ENCODE data around the gene PA2G4.
"Not testable (repeated sequence)": the region's sequence is repeated elsewhere in the genome, so short reads cannot be mapped to it uniquely, and the experiment has no call there.

Gene PA2G4

GRCh38 chr12:56101045-56101444 is 3.3 kb upstream of the PA2G4 start:
- no peak for DNase-seq

- no peak for DNase-seq
Observed at GRCh38 chr12:56102683-56103065, 1.7 kb upstream of the PA2G4 start.

- no peak for DNase-seq
Observed at GRCh38 chr12:56103066-56103711, 1.2 kb upstream of the PA2G4 start.

- no peak for DNase-seq
Observed at GRCh38 chr12:56103823-56104108, 593 bp upstream of the PA2G4 start.

GRCh38 chr12:56104815-56105608 is 653 bp downstream of the PA2G4 start:
- no peak for DNase-seq

GRCh38 chr12:56105609-56105902 is 1.2 kb downstream of the PA2G4 start:
- DNase-seq = no peak

- no peak for DNase-seq
Observed at GRCh38 chr12:56107242-56107641, 2.9 kb downstream of the PA2G4 start.

- DNase-seq = no peak
Observed at GRCh38 chr12:56110571-56110970, 6.2 kb downstream of the PA2G4 start.

- no peak for DNase-seq
Observed at GRCh38 chr12:56114084-56114483, 9.7 kb downstream of the PA2G4 start.

GRCh38 chr12:56115329-56115728 is 11.0 kb downstream of the PA2G4 start:
- no peak for DNase-seq

- DNase-seq = peak; percentile 78
Observed at GRCh38 chr12:56116267-56117081, 12.1 kb downstream of the PA2G4 start, which contains the start of gene RPL41. Gene RPL41 (plus strand): TSS chr12:56116633.

GRCh38 chr12:56117082-56117706 is 12.8 kb downstream of the PA2G4 start:
- DNase-seq = not testable (repeated sequence)

GRCh38 chr12:56117778-56118687 is 13.7 kb downstream of the PA2G4 start, which contains the start of gene ZC3H10:
Gene ZC3H10 (plus strand): TSS chr12:56118266. CDS start chr12:56120563, 2,297 bp downstream.
- DNase-seq = peak; percentile 95

GRCh38 chr12:56118688-56119357 is 14.5 kb downstream of the PA2G4 start:
- DNase-seq = no peak

- DNase-seq = peak; percentile 43
Observed at GRCh38 chr12:56119361-56119796, 15.0 kb downstream of the PA2G4 start.

GRCh38 chr12:56120158-56120846 is 15.9 kb downstream of the PA2G4 start:
- no peak for DNase-seq

- no peak for DNase-seq
Observed at GRCh38 chr12:56121204-56121870, 17.0 kb downstream of the PA2G4 start.

- DNase-seq = no peak
Observed at GRCh38 chr12:56122637-56123036, 18.3 kb downstream of the PA2G4 start.

- DNase-seq = no peak
Observed at GRCh38 chr12:56124133-56124532, 19.8 kb downstream of the PA2G4 start.

- DNase-seq = no peak
Observed at GRCh38 chr12:56126732-56127239, 22.4 kb downstream of the PA2G4 start.

Measured in NCI-H1105 treated with DMSO at 0.1 percent for 48 hours (cell line).